ENCODE measurements around the gene UBASH3B.
A peak's percentile ranks its signal among the peaks of the same experiment; 100 is the strongest.

UBASH3B gene

DNA sequence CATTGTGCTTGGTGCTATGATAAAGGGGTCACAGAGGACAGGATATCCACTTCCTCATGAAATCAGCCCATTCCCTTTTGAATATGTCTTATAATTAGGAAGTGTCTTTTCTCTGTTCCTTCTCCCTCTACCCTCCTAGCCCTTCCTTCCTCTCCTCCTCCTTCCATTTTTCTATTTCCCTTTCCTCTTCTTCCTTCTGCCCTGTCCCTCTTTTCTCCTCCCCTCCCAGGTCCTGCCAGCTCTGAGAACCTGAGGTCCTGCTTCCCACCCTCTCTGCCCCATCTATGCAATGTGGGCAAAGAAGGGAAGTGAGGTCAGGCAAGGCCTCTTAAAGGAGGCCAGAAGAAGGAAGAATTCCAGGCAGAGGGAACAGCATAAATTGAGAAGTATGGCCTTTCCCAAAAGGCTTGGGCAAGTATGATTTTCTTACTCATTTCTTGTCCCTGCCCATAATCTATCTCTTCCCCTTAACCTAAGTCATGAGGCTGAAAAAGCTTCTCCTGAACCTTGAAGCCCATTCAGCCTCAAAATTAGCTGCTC lies 7.7 kb upstream of the UBASH3B start:
- no peak for DNase-seq (ENCODE audit: low spot score)

DNA sequence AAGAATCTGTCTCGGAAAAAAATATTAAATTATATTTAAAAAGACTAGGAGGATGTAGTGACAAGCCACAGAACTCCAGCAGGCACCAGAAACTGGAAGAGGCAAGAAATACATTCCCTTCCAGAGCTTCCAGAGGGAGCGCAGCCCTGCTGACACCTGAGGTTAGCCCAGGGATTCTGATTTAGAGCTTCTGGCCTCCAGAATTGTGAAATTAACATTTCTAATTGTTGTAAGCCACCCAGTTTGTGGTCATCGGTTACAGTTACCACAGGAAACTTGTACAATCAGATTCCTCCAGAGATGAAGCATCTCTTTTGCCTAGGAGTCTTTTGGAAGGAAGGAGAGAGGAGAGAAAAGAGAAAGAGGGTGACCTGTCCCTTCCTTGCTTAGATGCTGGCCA lies 6.4 kb upstream of the UBASH3B start:
- no peak for DNase-seq (ENCODE audit: low spot score)

DNA sequence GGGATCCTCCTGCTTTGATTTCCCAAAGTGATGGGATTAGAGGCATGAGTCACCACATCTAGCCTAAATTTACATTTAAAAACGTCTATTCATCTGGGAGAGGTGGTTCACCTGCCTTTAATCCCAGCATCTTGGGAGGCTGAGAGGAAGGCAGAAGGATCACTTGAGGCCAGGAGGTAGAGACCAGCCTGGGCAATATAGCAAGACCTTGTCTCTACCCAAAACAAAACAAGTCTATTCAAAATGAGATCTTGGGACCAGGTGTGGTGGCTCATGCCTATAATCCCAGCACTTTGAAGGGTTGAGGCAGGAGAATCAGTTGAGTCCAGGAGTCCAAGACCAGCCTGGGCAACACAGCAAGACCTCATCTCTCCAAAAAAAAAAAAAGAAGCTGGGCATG lies 4.9 kb upstream of the UBASH3B start:
- no peak for DNase-seq (ENCODE audit: low spot score)

DNA sequence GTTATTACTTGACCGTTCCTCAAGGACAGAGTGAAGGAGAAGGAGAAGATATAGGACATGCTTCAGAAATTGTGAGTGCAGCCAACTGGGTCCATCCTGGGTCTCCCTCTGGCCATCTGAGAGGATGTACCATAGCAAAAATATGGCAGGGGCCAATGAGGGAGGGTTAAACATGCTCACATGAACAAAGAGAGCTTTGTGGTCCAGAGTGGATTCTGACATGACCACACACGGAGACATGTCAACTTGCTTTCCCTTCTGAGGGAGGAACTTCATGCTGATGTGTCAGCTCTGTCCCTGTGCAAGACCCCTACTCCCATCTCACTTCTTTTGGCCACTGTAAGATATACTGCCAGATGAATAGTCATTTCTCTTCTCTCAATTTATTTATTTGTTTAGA lies 3.0 kb upstream of the UBASH3B start:
- no peak for DNase-seq (ENCODE audit: low spot score)

DNA sequence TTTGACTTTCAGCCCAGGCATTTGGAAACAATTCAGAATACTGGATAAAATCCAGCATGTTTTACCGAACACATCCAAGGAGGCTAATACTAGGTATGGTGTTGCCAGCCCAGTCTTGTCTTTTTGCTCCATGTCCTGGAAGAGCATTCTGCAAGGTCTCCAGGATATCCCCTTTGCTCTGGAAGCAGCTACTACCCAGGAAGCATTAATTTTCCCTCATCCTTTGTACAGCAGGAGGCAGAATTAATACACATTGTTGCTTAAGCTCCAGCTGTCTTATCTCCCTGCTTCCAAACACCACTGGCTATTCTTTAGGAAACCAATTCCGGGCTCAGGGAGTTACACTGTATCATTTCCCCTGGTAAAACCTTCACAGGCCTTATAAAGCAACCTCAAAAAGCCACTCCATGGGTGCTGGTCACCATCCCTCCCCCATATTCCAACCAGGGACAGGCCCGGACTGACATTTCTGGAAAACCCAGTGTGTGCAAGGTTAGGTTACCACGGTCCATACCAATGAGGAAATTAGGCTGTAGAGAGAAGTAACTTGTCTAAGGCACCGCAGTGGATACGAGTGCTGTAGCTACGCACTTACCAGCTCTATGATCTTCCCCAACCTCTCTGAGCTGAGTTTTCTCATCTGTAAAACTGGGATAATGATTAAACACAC lies 1.5 kb upstream of the UBASH3B start:
- no peak for DNase-seq (ENCODE audit: low spot score)

DNA sequence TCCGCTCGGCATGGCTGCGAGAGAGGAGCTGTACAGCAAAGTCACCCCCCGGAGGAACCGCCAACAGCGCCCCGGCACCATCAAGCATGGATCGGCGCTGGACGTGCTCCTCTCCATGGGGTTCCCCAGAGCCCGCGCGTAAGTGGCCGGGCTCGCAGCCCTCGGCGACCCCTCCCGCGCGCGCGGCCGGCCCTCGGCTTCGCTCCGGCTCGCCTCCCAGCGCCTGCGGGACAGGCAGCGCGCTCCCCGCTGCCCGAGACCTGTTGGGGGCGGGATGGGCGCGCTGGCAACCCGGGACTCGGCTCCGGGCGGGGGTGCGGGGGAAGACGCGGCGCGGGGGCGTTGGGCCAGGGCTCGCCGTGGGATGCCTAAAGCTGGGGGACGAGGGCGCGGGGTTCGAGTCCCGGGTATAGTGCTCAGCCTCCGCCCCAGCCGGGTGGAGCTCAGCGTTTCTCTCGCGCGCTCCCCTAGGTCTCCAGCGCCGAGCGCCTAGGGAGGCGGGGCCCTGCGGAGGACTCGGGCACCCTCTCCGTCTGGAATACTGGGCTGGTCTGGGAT lies 630 bp downstream of the UBASH3B start:
- no peak for DNase-seq (ENCODE audit: low spot score)

DNA sequence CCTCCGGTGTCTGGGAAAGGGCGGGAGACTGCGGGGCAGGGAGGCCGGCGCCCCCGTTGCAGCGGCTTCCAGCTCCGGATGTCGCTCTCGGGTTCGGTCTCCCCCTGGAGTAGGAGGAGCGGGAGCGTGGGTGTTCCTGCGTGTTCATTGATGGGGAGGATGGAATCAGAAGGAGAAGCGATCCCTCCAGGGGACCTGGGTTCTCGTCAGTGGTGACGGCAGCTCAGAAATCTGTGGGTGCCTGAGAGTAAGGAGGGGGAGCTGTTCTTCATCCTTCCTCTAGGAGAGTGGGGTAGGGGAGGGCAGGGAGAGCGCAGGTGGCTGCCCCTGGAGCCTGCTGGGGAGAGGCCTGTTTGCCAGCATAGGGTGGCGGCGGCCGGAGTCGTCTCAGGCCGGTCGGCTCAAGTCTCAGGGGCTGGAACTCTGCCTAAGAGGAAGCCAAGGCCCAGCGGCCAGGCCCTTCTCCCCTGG lies 1.1 kb downstream of the UBASH3B start:
- peak; percentile 24 for DNase-seq (ENCODE audit: low spot score)

DNA sequence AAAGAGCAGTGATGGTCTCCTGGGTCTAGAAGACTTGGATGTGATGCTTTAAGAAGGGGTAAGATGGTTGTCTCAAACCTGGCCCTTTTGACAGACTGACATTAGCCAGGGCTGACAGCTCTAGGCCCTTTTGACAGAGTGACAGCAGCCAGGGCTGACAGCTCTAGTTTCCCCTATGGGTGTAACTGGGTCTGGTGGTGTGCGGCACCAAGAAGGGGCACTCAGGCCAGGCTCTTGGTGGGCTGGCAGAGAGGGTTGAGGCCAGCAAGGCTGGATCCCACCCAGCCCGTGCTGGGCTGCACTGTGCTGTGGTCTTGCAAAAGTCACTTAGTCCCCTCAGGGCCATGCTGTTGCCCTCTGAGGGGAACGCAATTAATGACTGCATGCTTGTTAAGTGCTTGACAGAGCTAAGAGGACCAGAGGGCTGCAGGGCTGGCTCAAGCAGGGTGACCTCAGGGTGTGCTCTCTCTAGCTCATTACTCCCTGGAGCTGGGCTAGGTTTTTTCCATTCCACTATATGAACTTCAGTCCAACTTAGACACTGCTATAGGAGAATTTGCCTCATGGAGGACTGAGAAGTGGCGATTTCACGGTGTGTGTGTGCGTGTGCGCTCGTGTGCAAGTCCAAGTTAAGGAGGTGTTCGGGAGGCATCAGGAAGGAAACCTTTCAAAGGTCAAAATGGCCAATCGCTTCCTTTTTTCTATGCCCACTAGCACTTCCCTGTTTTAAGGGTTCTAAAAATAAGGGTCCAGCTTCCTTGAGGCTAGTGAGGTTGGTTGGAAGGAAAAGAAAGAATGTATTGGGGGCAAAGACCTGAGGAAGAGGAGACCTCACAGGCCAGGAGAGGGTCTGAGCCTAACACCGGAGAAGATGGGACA lies 4.4 kb downstream of the UBASH3B start:
- DNase-seq (ENCODE audit: low spot score) = no peak

DNA sequence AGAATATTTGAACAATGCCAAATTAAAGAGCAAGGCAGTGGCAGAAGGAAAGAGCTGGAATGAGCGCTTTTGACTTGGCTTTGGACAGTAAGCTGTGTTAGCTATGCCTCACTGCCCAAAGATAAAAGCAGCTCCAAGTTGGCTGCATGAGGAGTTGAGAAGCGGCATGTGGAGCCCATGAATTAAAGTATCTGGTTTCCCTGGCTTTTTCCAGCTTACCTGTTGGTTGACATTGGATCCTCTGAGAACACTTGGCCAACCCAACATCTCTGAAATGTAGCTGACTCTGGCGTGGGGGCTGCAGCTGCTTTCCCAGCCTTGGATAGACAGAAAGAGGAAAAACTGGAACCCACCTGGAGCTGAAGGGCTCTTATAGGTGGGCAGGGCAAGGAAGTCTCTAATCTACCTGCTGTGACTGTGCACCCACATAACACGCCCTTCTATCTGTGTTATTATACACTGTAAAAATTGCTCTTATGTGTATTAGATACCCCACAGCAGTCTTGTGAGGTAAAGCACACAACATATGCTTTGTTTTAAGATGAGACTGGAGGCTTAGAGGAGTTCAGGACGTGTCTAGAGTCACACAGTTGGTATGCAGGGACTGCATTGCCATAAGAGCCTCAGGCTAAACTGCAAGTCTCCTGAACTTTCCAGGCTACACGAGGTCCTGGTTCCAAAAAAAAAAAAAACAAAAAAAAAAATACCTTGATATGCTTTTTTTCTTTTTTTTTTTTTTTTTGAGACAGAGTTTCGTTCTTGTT lies 5.8 kb downstream of the UBASH3B start:
- DNase-seq (ENCODE audit: low spot score) = no peak

DNA sequence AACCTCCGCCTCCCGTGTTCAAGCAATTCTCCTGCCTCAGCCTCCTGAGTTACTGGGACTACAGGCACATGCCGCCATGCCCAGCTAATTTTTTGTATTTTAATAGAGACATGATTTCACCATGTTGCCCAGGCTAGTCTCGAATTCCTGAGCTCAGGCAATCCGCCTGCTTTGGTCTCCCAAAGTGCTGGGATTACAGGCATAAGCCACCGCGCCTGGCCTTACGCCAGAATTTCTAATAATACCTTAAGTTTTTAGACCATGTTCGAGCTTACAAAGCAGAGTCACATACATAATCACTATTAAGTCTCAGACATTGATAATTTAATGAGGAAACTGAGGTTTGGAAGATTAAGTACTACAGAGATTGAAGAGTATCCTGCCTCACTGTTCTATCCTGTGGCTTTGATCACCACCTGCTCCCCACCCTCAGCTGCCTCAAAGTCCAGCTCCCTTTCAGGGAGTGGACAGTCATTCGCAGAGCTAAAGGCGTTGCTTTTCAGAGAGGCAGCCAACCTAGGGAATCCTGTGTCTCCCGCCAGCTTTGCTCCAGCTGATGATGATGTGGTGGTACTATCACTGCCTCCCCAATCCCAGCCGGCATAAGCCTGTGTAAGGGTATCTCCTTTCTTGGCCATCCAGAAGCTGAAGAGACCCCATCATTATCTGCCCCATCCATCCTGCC lies 7.7 kb downstream of the UBASH3B start:
- DNase-seq (ENCODE audit: low spot score) = no peak

DNA sequence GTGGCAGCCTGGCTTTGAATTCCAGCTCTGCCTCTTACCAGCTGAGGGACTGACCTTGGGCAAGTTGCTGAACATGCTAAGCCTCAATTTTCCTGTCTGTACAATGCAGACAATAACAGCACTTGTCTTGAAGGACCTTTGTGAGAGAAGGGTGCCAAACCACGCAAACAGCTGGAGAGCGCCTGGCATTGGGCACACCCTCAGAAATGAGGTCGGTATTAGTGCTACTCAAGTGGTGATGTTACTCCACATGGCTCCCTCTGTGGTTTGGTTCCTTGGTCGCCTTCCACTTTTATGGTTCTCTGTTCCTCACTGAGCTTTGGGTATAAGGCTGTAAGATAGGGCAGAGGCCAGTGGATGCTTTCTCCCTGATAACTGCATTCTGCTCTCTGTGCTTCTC lies 8.2 kb downstream of the UBASH3B start:
- DNase-seq (ENCODE audit: low spot score) = no peak

DNA sequence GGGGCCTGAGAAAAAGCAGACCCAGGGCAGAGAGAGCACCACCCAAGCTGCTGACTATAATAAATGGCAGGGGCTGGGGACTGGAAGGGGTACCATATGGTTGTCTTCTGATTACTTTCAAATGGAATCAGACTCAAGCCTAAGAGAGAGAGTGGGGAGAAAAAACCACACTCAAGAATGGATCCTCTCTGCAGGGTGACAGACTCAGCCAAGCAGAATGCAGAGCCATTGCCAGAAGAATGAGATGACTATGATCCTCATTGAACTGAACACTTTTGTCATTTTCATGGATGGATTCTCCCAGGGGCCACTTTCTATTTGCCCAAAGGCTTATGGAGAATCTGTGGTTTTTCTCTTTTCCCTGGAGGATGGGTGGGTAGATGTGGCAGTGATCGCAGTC lies 8.7 kb downstream of the UBASH3B start:
- DNase-seq (ENCODE audit: low spot score) = no peak

DNA sequence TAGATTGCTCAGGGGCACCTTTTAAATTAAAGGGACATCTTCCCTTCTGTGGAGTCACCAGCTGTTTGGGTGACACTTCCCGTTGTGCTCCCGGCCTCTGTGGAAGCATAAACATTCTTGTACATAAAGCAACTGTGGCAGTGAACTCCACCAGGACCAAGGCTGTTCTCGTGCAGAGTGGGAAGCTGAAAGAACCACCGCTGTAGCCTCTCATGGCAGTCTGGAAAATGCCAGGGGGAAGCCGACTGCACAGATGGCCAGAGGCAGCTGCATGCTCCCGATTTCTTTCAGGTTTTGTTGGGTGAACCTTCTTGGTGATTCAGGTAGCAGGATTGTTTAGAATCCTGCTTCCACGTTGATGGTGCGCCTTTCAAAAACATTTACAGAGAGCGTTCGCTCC lies 10.3 kb downstream of the UBASH3B start:
- no peak for DNase-seq (ENCODE audit: low spot score)

DNA sequence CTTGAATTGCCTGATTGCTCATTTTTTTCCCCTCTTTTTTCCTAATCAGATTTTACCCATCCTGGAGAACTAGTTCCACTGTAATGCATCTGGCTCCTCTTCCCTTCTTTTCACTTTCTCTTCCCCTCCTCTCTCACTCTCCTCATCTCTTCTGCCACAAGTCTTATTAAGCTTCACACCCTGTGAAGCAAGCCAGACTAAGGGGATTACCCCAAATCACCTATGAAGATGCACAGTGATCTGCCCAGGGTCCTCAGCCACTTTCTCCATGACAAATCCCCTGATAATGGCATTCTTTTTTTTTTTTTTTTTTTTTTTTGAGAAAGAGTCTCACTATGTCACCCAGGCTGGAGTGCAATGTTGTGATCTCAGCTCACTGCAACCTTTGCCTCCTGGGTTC lies 11.2 kb downstream of the UBASH3B start:
- no peak for DNase-seq (ENCODE audit: low spot score)

DNA sequence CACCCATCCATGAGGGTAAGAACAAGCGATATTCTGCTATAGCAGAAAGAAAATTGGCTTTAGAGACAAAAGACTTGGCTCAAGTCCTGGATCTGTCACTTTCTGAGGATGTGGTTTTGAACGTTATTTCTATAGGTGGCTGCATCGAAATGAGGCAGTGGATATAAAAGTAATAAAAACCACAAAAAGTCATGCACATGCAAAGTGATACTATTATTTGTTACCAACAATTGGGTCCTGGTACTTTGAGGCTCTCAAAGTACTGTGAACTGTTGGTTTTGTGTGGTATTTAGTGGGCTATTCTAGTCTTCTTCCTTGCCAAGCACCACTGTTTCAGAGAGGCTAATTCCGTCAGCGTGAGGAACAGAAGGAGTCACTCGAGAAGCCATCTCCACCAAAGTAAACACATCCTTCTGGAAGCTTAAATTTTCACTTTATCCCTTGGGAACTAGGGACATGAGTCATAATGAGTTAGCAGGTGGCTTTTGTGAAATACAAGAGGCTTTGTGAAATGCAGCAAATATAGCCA lies 13.1 kb downstream of the UBASH3B start:
- DNase-seq (ENCODE audit: low spot score) = no peak

DNA sequence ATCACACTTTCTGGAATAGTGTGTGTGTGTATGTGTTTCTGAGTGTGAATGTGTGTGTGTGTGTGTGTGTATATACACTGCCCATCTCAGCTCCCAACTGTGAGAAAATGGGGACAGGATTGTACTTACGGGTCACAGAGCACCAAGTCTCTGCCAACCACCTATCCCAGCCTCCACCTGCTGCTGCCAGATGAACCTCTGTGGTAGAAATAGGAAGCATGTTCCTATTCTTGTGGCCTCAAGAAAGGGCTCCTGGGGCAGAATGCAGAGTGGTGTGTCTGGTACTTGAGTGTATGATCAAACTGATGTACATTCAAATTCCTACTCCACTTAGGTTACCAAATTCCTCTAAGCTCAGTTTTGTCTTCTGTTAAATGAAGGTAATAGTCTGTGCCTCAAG lies 14.6 kb downstream of the UBASH3B start:
- no peak for DNase-seq (ENCODE audit: low spot score)

DNA sequence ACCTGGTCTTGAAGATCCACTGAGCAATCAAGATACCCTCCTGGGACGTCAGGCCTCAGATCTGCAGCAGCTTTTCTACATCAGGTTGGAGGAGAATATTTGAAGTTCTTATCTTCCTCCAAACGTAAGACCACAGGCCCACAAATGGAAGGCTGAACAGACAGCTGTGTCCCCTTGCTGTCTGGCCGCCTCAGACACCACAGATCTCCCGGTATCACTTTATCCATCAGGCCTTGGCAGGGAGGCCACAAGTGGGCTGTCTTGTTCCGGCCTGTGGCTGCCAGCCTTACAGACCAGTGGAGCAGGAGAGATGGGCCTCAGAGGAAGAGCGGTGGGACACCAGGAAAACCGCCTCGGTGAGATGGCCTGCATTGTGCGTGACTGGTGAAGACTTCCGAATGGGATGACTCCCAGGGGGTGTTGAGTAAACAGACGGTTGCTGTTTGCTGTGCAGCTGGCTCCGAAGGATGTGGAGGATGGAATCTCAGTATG lies 15.9 kb downstream of the UBASH3B start:
- no peak for DNase-seq (ENCODE audit: low spot score)

DNA sequence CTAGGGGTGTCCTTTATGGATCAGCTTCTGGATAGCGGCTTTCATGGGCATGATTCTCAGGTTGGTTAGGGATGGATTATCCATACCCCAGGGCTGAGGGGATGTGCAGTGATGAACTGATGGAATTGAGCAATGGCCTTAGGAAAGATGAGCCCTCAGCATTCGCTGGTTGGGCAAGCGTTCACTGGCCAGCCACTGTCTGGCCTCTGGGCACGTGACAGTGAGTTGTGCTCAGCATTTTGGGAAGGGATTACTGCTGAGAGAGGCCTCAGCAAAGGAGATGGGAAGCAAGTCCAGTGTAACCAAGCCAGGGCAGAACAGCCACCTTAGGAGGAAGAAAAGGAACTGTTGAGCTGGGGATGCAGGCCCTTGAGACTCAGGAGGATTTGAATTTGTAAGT lies 17.4 kb downstream of the UBASH3B start:
- DNase-seq (ENCODE audit: low spot score) = no peak

DNA sequence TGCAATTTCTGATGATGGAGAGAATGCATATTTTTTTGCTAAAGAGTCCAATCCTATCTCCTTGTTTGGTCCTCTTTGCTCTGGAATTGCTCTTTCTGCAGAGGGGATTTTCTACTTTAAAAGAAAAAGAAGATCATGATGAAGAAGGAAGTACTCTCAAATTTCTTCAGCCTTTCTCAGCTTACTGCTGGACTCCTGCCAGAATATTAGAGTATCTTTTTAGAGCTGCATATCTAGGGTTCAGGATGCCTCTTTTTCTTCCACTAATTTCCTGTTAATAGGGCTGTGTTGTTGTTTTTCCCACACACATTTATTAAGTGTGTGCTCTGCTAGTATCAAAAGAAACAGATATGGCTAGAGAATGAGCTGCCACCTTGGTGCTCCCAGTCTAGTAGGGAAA lies 18.2 kb downstream of the UBASH3B start:
- no peak for DNase-seq (ENCODE audit: low spot score)

DNA sequence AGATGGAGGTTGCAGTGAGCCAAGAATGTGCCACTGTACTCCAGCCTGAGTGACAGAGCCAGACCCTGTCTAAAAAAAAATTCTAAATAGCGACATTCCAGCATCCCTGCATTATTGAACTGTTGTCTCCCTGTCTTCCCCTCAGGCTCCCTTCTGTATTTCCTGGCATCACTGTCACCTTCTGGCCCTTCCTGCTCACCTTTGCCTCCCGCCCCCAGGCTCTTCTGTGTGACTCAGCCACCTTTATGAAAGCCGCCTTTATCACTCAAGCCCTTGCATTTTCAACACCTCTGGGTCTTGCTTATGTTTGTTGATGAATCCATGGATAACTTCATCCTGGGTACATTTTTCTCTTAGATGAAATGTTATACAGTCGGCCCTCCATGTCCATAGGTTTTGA lies 21.1 kb downstream of the UBASH3B start:
- DNase-seq (ENCODE audit: low spot score) = no peak

DNA sequence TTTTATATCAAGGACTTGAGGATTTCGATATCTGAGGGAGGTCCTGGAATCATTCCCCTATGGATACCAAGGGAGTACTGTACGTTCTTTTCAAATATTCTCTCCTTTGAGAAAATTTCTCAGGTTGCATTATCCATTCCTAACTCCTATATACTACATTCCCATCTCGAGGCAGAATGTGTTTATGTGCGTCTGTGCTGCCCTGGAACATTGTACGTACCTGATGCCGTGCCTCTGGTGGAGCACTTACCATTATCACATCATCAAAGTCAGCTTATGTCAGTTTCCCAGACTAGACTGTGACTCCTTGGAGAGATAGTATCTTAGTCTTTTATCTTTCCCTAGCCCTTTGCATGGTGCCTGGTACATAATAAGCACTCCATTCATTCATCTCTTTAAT lies 21.7 kb downstream of the UBASH3B start:
- DNase-seq (ENCODE audit: low spot score) = no peak

Measured in SK-N-DZ (cell line).